Right ventricle myocardium superior (tissue), 1 donor: Measurements from ENCODE around the gene SGSM1. TPM values are rescaled to one million over a fixed set of nuclear protein-coding genes. Genes with fewer than 3 reads are reported as not detected.

ENCODE experiments used
- ATAC-seq: fragments of 200-7000 bp; cut with Tn5 transposase; one replicate; pipeline ENCODE4 v1.9.1; 2020; ENCODE audit warnings: mild to moderate bottlenecking; ENCODE audit not compliant: poor library complexity
- DNase-seq: peaks from one replicate; pipeline ENCODE4 v3.0.0-alpha.2; 2020
- intact Hi-C: fragments of 100-400 bp; cut with DNase I; formaldehyde crosslinking; loops from one replicate; pipeline ENCODE4 v1.11.2; 2022
- total RNA-seq: library from RNA; stranded (reverse); fragmentation: NEBNext Ultra II Directional; extraction: Animal tissue kit (Norgen Biotek cat#: 25700); gene quantifications from one replicate; pipeline ENCODE4 v1.2.1, GENCODE V29; 2021
- donor health status: DM: no; HTN: yes; CAD: no; lungs with severe emphysema.

The SGSM1 gene
- total RNA-seq, 1 donor from 2014 or later: 9.2 TPM

DNA sequence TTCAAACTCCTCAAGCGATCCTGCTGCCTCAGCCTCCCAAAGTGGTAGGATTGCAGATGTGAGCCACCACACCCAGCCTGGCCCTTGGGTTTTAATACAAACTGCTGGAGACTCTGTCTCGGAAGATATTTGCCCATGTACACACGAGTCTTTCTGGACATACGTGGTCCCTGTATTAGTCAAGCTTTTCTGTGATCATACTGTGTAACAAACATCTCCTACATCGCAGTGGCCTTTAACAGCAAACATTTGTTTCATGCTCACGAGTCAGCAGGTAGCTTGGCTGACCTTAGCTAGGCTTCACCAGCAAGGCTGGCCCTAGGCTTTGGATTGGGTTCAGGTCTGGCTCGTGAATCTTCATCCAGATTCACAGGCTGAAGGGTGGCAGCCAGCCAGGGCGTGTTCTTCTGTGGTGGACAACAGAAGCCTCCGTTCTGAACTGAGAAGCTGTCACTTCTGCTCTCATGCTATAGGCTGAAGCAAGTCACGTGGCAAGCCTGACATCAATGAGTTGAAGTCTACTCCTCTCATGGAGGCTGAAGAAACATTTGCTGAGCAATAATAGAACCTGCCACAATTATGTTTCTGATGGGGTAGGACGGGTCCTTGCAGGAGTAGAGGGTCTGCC, 155.3 kb downstream of the SGSM1 start:
- ATAC-seq: no peak
- intact Hi-C loops: no loop called here
- no peak for DNase-seq

DNA sequence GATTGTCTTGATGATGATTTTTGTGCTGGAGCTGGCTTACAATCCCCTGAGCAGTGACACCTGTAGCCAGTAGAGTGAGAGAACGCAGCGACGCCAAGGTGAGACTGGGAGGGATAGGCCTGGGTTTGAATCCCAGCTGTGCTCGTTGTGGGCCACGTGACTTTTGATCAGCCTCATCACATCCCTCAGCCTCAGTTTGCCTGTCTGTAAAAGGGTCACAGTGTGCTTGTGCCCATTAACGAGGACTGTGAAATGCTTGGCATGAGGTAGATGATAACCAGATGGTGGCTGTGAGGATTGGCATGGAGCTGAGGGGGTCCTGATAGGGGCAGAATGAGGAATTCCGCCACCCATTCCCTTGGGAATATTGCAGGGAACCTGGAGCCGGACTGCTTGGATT, 156.1 kb downstream of the SGSM1 start:
- ATAC-seq: no peak
- intact Hi-C loops: no loop called here
- no peak for DNase-seq

DNA sequence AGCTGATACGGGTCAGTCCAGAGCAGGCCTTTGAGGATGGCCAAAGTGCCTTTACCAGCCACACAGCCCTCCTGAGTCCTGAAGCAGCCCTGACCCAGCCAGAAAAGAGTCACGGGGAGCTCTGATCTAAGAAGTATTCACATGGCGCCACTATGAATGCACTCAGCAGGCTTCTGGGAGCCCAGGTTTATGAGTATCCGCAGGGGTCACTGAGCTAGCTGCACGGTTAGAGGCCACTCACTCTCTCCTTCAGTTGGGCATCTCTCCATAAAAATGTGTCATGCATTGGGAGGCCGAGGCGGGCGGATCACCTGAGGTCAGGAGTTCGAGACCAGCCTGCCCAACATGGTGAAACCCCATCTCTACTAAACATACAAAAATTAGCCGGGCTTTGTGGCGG, 156.8 kb downstream of the SGSM1 start:
- intact Hi-C loops: no loop called here
- DNase-seq (no peak), ATAC-seq (no peak)

DNA sequence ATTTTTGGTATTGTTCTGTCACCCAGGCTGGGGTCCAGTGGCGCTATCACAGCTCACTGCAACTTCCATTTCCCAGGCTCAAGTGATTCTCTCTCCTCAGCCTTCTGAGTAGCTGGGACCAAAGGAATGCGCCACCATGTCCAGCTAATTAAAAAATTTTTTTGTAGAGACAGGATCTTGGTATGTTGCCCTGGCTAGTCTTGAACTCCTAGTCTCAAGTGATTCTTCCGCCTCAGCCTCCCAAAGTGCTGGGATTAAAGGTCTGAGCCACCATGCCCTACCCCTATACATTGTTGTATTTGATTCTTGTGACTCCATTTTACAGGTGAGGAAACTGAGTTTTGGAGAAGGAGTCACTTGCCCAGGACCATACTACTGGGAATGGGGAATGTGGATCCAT, 158.4 kb downstream of the SGSM1 start:
- no peak for ATAC-seq
- intact Hi-C loops: no loop called here

GRCh38 chr22:24965822-24966626, 160.0 kb downstream of the SGSM1 start:
- intact Hi-C loops: no loop called here
- peak; percentile 52 for ATAC-seq
- peak; percentile 64 for DNase-seq

More for the DNA sequence above, 158.4 kb downstream of the SGSM1 start:
- no peak for DNase-seq

- DNase-seq (no peak), ATAC-seq (peak; percentile 23)
- intact Hi-C loops: no loop called here
Observed at GRCh38 chr22:24968066-24968561, 162.1 kb downstream of the SGSM1 start.

DNA sequence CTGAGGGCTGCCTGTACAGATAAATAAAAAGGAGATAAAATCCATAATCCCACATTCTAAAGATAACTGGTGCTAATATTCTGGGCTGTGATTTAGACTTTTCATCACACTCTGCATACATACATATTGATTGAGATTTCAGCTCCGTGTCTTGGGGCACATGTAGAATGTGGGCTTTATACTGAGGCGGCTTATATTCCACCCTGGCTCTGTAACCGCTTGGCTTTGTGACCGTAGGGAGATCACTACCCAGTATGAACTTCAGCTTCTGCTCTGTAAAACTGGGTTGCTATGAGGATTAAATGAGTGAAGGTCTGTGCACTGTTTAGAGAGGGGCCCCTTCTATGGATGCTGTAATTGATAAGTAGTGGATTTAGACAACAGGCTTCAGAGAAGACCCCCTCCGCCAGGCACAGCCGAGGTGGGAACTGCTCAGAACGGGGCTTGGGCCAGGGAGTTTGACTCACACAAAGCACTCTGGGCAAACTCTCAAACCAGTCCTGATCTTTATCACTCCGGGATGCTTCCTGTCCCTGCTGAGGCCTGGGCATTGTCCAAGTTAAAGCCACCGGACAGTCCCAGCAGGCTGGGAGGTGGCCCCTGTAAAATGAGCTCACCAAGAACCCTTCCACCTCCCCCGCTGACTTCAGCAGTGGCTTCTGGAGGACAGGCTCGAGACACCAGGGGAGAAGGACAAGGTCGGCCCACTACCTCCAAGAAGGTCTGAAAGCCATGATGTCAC, 163.7 kb downstream of the SGSM1 start:
- ATAC-seq (peak; percentile 70), DNase-seq (peak; percentile 70)
- intact Hi-C loops: no loop called here

- intact Hi-C loops: no loop called here
- ATAC-seq (no peak), DNase-seq (no peak)
Observed at GRCh38 chr22:24972369-24972768, 166.4 kb downstream of the SGSM1 start.

GRCh38 chr22:24973872-24974271, 167.9 kb downstream of the SGSM1 start:
- intact Hi-C loops: no loop called here
- ATAC-seq: no peak
- no peak for DNase-seq

GRCh38 chr22:24975125-24975640, 169.2 kb downstream of the SGSM1 start:
- intact Hi-C loops: no loop called here
- DNase-seq: no peak
- ATAC-seq: no peak

DNA sequence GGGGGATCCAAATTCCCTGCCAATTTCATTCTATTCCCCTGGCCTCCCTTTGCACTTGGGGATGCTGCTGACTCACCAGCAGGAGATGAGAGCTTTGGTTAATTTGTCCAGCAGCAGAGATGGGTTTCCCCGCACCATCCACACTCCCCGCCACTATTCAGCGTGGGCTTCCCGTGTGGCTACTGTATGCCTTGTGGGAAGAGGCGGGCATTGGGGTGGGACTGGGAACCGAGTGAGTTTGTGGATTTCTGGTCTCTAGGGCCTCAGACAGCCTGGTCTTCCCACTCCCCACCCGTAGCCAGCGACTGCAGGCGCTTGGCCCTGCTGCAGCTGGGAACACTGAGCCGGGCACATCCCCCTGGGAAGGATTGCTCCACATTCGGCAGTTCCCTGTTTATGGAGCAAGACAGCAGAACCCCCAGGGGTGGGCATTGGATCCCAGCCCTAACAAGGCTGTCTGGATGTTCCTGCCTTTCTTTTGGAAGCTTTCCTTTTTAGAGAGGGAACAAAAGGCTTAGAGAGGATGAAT, 169.9 kb downstream of the SGSM1 start:
- ATAC-seq: peak; percentile 76
- DNase-seq: peak; percentile 90
- intact Hi-C loops: no loop called here

DNA sequence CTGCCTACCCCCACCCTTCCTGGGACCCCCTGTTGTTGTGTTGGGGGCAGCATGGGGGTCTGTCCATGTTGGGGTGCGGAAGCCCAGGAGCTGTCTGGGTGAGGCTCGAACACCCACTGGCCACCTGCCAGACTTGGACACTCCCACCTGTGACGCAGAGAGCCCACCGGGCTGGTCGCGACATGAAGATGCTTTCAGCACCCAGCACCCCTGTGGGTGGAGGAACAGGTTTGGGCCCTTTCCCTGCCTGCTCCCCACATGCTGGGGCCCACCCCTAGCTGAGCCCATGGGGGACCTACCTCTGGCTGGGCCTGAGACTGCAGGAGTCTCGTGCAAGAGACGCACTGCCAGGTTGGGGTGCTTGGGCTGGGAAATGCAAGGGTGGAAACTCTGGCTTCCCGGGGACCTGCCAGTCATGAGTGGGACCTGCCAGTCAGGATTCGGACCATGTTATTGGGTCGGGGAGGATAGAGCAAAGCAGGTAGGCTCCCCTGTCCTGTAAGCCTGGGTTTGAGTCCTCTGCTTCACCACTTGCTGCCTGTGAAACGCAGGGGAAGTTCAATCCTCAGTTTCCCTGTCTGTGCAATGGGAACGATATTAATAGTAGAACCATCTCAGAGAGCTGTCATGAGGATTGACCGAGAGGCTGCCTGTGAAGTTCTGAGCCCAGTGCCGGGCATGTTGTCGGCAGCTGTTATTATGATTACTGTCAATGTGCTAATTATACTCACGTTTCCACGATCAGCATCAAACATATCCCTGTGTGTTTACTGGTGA, 170.6 kb downstream of the SGSM1 start:
- intact Hi-C loops: no loop called here
- ATAC-seq: no peak
- no peak for DNase-seq

Other genes with a start within 250 kb of the SGSM1 start
- 5.0 TPM for gene LRRC75B, start 213.1 kb upstream of the SGSM1 start, total RNA-seq
- 1.5 TPM for gene GGT1, start 203.0 kb upstream of the SGSM1 start, total RNA-seq
- not detected for gene PIWIL3, start 31.5 kb upstream of the SGSM1 start, total RNA-seq
- not detected for gene LHFPL7, start 140.5 kb downstream of the SGSM1 start, total RNA-seq
- gene KIAA1671, start 146.5 kb downstream of the SGSM1 start, total RNA-seq: 12.6 TPM